ENCODE results near the gene PNPLA6. TPM values are rescaled to one million over a fixed set of nuclear protein-coding genes. Genes with fewer than 3 reads are reported as not detected.

PNPLA6 gene
- total RNA-seq, 1 experiment from 2014 or later = 121 TPM

DNA sequence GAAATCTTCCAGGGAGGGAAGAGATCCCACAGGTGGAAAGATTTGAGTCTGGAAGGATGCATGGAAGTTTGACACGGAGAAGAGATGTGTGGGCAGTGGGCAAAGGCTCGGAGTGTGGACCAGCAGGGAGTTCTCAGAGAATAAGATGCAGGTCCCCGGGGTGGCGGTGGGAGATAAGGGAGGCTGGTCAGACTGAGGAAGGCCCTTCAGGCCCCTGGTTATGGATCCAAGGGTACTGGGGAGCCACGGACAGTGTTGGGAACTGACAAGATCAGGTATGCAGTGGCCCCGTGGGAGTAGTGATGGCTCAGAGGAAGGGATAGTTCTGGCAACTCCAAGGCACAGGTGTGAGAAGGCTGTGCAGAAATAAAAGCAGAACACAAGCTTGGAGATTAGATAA is 62.7 kb downstream of the PNPLA6 start:
- Histone ChIP-seq H3K4me1 (replicated peaks; ENCODE audit: insufficient read depth) (peaks cover 6% of the 10 kb centered on the region; the same call in 1 of the 2 replicates), H3K79me2 (ENCODE audit: low read depth) (peaks cover 35% of the 10 kb centered on the region), H3K36me3 (ENCODE audit: low read depth) (no peaks in the 10 kb centered on the region), H3K4me2 (no peak overlapping the region), H2AFZ (no peak overlapping the region), H3K27ac (no peak overlapping the region), H4K20me1 (ENCODE audit: insufficient read depth) (peaks cover 14% of the 10 kb centered on the region; the same call in 1 of the 2 replicates), H3K27me3 (ENCODE audit: insufficient read depth, low read depth) (no peaks in the 10 kb centered on the region), H3F3A (ENCODE audit: insufficient read depth, low read depth) (peaks cover 28% of the 10 kb centered on the region), H3K4me3 (no peak overlapping the region), H3K9me2 (ENCODE audit: insufficient read depth) (no peaks in the 10 kb centered on the region), H3K9me3 (ENCODE audit: insufficient read depth, low read depth) (no peaks in the 10 kb centered on the region)
- POLR2A ChIA-PET (ENCODE audit: unreplicated experiment) = no interaction called here
- no peak for DNase-seq
- no peak for TF ChIP-seq EZH2 (IDR thresholded peaks at IDR 0.05; ENCODE audit: low read depth)
- BruUV-seq (replicated peaks) = no TSS peak
- CTCF ChIA-PET = no interaction called here
- intact Hi-C loops (cut with micrococcal nuclease; ENCODE audit: unreplicated experiment) = no loop called here

GRCh38 chr19:7600721-7601120 is 65.2 kb downstream of the PNPLA6 start:
- POLR2A ChIA-PET (ENCODE audit: unreplicated experiment) = no interaction called here
- H4K20me1 ChIP-seq (ENCODE audit: insufficient read depth) = peaks cover 21% of the 10 kb centered on the region
- CTCF ChIA-PET = no interaction called here
- BruUV-seq (replicated peaks) = no TSS peak
- H3K79me2 ChIP-seq (ENCODE audit: low read depth) = peaks cover 35% of the 10 kb centered on the region
- H3K27me3 ChIP-seq (ENCODE audit: insufficient read depth, low read depth) = no peaks in the 10 kb centered on the region
- no peak overlapping the region for H3K4me3 ChIP-seq
- no peaks in the 10 kb centered on the region for H3K36me3 ChIP-seq (ENCODE audit: low read depth)
- intact Hi-C loops (cut with micrococcal nuclease; ENCODE audit: unreplicated experiment) = no loop called here
- H3F3A ChIP-seq (ENCODE audit: insufficient read depth, low read depth) = peaks cover 27% of the 10 kb centered on the region; the same call in 1 of the 2 replicates
- H3K4me2 ChIP-seq = no peak overlapping the region
- DNase-seq = no peak
- no peaks in the 10 kb centered on the region for H3K9me2 ChIP-seq (ENCODE audit: insufficient read depth)
- no peak overlapping the region for H3K27ac ChIP-seq
- H2AFZ ChIP-seq = no peak overlapping the region
- TF ChIP-seq CTCF (conservative IDR thresholded peaks at IDR 0.05) (no peak), EZH2 (IDR thresholded peaks at IDR 0.05; ENCODE audit: low read depth) (no peak)
- no peaks in the 10 kb centered on the region for H3K9me3 ChIP-seq (ENCODE audit: insufficient read depth, low read depth)
- H3K4me1 ChIP-seq (replicated peaks; ENCODE audit: insufficient read depth) = peaks cover 6% of the 10 kb centered on the region; the same call in 1 of the 2 replicates

DNA sequence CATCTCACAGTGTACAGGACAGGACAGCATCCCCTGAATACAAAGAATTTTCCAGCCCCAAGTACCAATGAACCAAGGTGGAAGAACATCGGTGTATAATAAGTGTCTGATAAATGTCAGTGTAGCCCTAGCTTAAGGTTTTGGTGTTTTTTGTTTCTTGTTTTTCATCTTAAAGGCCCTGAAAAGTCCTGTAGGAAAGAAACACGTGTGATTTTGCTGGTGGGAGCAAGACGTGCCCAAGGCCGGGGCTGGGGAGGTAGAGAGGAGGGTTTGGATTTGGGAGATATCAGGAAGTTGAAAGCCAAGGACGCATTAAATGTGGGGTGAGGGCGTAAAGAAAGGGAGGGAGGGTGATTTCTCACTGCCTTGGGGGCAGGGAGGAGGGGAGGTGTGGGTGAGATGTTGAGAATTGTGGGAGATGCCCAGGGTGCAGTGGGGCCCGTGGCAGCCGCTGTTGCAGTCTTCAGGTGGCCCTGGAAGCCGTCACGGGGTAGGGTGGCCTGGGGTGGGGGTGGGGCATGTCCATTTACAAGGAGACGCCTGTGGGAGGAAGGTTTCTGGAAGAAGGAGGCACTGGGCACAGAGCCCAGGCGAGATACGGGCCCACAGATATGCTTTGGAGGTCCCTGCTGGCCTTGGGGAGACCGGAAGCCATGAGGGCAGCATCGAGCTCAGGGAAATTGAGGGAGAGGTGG is 66.9 kb downstream of the PNPLA6 start:
- intact Hi-C loops (cut with micrococcal nuclease; ENCODE audit: unreplicated experiment) = no loop called here
- Histone ChIP-seq H3K27me3 (ENCODE audit: insufficient read depth, low read depth) (no peaks in the 10 kb centered on the region), H3K27ac (no peak overlapping the region), H3K4me1 (replicated peaks; ENCODE audit: insufficient read depth) (no peaks in the 10 kb centered on the region), H3K9me2 (ENCODE audit: insufficient read depth) (no peaks in the 10 kb centered on the region), H4K20me1 (ENCODE audit: insufficient read depth) (peaks cover 20% of the 10 kb centered on the region), H2AFZ (no peak overlapping the region), H3K36me3 (ENCODE audit: low read depth) (no peaks in the 10 kb centered on the region), H3K79me2 (ENCODE audit: low read depth) (peaks cover 24% of the 10 kb centered on the region), H3K4me2 (no peak overlapping the region), H3F3A (ENCODE audit: insufficient read depth, low read depth) (peaks cover 31% of the 10 kb centered on the region; the same call in 1 of the 2 replicates), H3K4me3 (no peak overlapping the region), H3K9me3 (ENCODE audit: insufficient read depth, low read depth) (no peaks in the 10 kb centered on the region)
- POLR2A ChIA-PET (ENCODE audit: unreplicated experiment) = no interaction called here
- CTCF ChIA-PET = no interaction called here
- BruUV-seq (replicated peaks) = no TSS peak
- TF ChIP-seq CTCF (conservative IDR thresholded peaks at IDR 0.05) (no peak), EZH2 (IDR thresholded peaks at IDR 0.05; ENCODE audit: low read depth) (no peak)
- DNase-seq = no peak

Data from PC-9 (cell line).